NCI-H1417 treated with DMSO at 0.1 percent for 48 hours (cell line): ENCODE results near the gene MS4A8.
"Not testable (repeated sequence)": the region's sequence is repeated elsewhere in the genome, so short reads cannot be mapped to it uniquely, and the experiment has no call there.

ENCODE experiments used
- DNase-seq: peaks from one replicate; lab custom pipeline; 2025; lab: John Stamatoyannopoulos, UW

The MS4A8 gene

GRCh38 chr11:60725592-60725991 is 26.2 kb downstream of the MS4A8 start:
- no peak for DNase-seq

DNA sequence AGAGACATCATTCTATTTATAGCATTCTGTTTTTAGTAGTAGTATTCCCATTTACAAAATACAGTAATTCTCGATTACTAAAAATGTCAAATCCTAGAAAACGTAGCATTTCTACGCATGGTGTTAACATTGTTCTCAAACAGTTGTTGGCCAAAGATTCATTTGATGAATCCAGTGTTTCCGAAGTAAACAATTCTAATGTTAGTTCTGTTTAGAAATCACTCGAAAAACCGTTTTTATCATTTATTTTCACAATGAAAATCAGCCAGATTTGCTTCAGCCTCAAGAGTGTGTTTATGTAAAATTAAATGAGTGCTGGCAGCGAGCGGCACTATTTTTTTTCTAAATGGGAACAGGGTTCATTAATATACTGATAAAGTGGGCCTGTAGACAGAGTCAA is 32.2 kb downstream of the MS4A8 start:
- no peak for DNase-seq

DNA sequence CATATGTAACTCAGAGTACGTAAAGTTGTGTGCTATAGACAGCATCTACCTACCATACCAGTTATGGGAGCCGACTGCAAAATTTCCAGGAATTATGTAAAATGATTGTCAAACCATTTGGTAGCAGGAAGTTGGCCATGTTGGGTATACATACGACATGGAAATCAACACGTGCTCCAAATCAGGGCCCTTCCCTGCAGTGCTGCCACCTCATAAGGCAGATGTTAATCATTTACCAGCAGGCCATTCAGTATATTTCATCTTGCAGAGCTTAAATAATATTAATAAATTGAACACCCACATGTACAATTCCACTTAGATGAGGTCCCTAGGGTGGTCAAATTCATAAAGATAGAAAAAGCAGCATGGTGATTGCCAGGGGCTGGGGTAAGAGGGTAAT is 34.9 kb downstream of the MS4A8 start:
- no peak for DNase-seq

- DNase-seq, result no peak
Observed at GRCh38 chr11:60739114-60739513, 39.7 kb downstream of the MS4A8 start.

GRCh38 chr11:60740573-60740972 is 41.2 kb downstream of the MS4A8 start:
- no peak for DNase-seq

DNA sequence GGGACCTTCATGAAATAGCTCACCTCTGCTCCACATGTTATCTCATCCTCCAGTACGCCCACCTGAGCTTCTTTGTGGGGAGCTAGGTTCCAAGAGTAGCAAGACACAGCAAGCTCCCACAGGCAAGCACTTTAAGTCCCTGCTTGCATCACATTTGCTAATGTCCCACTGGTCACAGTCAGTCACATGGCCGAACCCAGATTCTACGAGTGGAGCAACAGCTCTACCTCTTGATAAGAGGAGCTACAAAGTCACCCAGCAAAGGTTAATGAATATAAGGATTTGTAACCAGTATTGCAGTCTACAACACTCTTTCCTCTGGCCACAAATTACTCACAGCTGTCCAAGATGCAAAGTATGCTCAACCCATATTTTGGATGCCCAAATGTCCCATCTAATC is 42.0 kb downstream of the MS4A8 start:
- DNase-seq, result no peak

GRCh38 chr11:60743058-60743457 is 43.6 kb downstream of the MS4A8 start:
- DNase-seq, result no peak

DNA sequence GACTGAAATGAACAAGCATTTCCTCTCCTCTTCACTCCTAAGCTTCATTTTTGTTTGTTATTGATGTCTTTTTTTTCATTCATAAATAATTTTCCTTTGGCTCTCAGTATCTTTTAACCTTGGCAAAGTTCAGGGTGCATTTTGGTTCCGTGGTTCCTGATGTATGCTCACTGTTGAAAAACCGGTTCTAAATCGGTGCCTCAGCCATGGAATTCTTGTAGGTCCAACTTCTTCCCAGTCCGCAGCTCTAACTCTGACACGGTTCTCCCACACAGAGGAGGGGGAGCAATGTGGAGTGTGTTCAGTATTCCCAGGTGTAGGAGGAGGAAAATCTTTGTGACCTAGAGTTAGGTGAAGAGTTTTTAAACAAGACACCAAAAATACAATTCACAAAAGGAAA is 44.7 kb downstream of the MS4A8 start:
- no peak for DNase-seq

DNA sequence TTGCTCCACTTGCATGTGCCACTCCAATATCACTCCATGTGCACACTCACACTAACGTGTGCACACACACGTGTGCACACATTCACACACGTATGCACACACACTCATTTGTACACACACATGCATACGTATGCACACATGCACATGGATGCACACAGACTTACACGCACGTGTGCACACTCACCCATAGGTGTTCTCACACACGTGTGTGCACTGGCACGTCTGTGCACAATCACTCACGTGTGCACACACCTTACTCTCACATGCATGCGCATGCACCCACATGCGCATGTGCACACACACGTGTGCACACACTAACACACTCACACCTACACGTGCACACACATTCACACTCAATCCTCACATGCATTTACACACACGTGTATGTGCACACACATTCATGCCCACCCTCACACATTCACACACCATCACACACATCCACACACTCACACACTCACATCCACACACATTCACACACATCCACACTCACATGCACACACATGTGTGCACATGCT is 48.0 kb downstream of the MS4A8 start:
- DNase-seq, result no peak

DNA sequence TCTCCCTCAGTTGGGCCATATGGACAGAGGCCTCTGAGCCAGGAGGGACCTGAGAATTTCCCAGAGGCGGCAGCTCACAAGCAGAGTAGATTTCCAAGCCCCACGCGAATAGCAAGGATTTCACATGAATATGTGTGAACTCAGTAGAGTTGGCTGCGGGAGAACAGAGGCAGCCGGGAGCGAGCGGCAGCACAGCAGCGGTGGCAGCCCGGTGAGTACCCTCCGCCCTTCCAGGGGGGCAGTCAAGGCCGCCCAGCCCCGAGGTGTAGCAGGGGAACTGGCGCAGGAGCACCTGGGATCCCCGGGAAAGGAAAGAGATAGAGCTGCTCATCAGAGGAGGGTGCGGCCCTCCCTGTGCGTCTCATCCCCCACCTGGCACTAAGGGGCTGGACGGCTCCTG is 48.8 kb downstream of the MS4A8 start:
- no peak for DNase-seq

DNA sequence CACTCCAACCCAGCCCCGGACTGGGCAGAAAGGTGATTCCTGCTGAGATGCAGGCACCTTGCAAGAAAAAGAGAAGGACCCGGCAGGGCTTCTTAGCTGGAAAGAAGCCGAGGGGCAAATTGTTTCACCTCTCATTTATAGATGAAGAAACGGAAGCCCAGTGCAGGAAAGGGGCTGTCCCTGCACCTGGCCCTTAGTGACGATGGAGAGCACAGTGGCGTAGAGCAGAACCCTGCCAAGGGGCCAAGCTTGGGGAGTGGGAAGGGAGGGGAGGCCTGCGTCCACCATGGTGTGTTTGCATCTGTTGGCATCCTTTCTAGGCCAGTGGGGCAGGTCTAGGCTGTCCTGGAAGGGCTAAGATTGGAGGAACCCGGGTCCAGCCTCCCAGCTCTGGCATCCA is 49.4 kb downstream of the MS4A8 start:
- no peak for DNase-seq

GRCh38 chr11:60750911-60751310 is 51.5 kb downstream of the MS4A8 start:
- DNase-seq, result no peak

DNA sequence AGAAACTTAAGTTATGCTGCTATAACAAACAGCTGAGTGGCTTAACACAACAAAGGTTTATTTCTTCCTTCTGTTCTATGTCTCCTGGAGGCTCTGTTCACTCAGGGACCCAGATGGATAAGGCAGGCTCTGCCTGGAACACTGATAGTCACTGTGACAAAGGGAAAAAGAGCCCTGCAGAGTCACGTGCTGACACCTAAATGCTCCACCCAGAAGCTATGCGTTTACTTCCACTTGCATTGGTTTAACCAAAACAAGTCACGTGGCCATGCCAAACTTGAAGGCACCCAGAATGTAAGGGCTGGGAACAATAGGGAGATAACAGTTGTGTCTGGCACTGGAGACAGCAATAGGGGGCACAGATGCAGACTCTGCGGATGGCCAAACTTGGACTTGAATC is 53.9 kb downstream of the MS4A8 start:
- DNase-seq, result no peak

- DNase-seq, result no peak
Observed at GRCh38 chr11:60754887-60755286, 55.5 kb downstream of the MS4A8 start.

DNA sequence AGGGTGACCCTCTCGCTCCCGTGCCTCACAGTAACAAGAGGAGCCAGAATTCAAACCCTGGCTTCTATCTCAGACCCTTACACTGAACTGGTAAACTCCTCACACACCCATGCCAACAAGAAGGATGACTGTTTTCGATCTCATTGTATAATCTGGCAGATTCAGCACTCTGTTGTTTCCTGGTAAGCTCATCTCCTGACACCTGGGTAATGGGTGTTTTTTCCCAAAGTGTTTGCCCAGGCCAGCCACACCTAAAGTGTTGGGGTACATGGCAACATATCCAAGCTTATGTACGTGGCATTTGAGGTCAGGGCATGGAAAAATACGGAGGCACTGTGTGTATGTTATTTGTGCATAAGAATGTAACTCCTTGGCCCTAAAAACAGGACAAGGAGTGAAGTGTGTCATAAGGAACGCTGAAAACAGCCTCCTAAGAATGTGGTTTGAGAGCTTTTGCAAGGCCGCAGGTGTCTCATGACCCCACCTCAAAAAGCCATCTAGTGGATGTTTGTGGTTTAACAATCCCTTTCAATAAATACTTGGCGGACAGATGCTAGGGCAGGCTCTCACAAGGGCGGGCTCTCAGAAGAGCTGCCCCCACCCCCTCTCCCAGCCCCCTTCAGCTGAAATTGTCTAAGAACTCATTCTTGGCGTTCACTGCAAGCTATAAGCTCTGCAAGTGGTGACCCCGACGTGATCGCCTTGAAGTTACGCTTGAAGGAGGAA is 57.1 kb downstream of the MS4A8 start, which contains the start of gene MS4A15:
MS4A15 (plus strand) TSS at position 561 of the 726 bp plus-strand sequence. CDS start 6,867 bp downstream, outside the sequence.
- DNase-seq, result no peak

- no peak for DNase-seq
Observed at GRCh38 chr11:60757231-60757800, 57.9 kb downstream of the MS4A8 start.

DNA sequence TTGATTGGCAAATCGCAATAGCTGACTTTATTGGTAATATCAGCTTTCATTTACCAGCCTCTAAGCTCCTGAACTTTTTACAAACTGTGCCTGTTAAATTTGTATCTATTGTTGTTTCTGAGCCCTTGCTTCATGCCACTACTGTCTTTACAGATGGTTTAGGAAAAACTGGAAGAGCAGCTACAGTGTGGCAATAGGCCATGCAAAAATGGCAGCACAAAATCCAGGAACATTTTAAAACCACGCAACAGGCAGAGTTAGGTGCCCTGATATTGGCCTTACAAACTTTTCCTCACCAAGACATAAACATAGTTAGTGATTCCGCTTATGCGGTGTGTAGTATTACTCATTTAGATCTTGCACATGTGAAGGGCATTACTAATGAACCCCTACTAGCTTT is 59.3 kb downstream of the MS4A8 start:
- DNase-seq, result not testable (repeated sequence)

- DNase-seq, result not testable (repeated sequence)
Observed at GRCh38 chr11:60759438-60760225, 60.2 kb downstream of the MS4A8 start.

DNA sequence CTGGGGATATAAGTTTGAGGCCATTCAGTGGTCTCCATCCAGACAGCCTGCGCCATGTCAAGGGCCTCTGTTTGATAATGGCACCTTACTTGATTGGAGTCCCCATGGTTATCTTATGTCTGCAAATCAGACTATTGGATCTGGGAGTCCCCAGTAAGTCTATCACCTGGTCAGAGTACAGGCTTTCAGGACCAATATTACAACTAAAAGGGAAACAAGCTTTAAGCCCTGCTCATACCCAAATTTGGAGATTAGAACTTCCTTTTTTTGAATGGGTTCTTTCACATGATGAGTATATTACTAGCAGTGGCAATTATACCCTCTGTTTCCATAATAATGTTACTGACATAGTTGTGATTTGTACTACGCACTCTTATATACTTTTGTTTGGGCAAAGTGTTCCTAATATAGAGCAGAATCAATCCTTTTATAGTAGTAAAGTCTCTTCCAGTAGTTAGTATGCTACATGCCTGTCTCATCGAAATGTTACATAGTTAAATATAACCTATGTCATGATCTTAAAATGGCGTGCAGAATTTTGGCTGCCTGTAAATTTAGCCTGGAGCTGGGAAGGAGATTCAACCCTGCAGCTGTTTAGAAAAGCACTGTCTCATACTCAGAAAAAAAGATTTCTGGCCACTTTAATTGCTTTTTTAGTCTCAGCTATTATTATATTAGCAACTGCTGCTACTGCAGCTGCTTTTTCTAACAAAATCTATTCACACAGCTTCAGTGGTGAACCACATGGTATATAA is 62.2 kb downstream of the MS4A8 start:
- DNase-seq, result no peak

DNA sequence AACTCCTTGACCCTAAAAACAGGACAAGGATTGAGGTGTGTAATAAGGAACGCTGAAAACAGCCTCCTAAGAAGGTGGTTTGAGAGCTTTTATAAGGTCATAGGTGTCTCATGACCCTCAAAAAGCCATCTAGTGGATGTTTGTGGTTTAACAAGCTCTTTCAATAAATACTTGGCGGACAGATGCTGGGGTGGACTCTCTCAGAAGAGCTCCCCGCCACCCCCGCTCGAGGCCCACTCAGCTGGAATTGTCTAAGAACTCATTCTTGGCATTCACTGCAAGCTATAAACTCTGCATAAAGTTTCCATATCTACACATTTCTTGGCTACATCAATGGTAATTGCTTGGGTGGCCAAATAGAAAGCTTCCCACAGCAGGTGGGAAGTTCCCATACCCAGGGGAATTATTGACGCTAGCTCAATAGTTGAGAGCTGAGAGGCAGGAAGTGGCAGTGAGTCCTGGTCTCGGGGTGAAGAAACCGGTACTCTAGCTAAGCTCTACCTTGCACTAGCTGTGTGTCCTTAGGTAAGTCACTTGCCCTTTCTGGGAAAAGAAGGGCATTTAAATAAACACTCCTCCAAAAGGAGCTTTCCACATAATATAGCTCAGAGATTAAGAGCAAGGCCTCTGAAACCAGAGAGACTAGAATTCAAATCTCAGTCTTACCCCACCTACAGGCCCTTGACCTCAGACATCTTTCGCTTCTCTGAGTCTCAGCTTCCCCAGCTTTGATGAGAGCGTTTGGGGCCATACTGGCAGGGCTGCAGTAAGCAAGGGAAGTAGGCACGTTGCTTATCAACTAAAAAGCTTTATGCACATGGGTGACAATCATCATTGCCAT is 63.7 kb downstream of the MS4A8 start:
- DNase-seq, result no peak

DNA sequence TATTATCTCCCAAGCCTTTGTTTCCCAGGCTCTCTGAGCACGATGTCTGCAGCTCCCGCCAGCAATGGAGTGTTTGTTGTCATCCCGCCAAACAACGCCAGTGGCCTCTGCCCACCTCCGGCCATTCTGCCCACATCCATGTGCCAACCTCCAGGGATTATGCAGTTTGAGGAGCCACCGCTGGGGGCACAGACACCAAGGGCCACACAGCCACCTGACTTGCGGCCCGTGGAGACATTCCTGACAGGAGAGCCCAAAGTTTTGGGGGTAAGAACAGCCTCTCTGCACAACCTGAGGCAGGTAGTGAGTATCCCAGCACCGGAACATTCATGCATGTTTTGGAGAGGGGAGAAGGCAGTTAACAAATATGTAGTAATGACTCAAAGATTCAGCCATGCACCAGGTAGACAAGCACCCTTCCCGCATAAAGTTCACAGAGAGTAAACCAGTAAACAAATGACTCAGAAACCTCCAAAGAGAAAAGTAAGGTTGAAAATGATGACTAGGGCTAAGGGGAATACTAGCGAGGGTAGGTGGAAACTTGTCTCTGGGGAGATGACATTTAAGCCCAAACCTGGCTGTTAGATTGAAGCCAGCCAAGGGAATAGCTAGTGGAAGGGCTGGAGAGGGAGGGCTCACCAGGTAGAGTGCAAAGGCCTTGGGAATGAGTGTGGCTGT is 64.4 kb downstream of the MS4A8 start:
- no peak for DNase-seq
